ENCODE data around the gene PHF21B. TPM values are rescaled to one million over a fixed set of nuclear protein-coding genes. Genes with fewer than 3 reads are reported as not detected.

PHF21B gene
- total and polyA plus RNA-seq, 2 donors (not counting 3 experiments of a cell fraction or from before 2014, with no cell fraction given), result not detected

- ChIA-PET CTCF (no interaction called here), POLR2A (no interaction called here)
- dilution Hi-C loops (cut with MboI; ENCODE audit: extremely low pct_ligation_motif_present, low sequenced_read_pairs) (no loop called here), intact Hi-C loops (cut with micrococcal nuclease) (no loop called here)
- no peaks in the 10 kb centered on the region for H3K79me2 ChIP-seq (ENCODE audit: control insufficient read depth, insufficient read depth, low read length)
- BruUV-seq (replicated peaks), result no TSS peak
- no peak overlapping the region for H3K9ac ChIP-seq (replicated peaks; ENCODE audit: extremely low read depth, insufficient read depth, low read length)
- H3K27ac ChIP-seq (ENCODE audit: insufficient read depth, low read depth, low read length), result no peak overlapping the region
- H3K4me3 ChIP-seq (replicated peaks in 1 of 3; ENCODE audit: insufficient read depth in 1 of 3, low read depth in 1 of 3, low read length in 3 of 3), result no peak overlapping the region
- H3K4me2 ChIP-seq (ENCODE audit: insufficient read depth, low read length), result no peak overlapping the region
- H3K4me1 ChIP-seq (ENCODE audit: control insufficient read depth, extremely low read depth, insufficient read depth, low read length), result no peaks in the 10 kb centered on the region
- no peaks in the 10 kb centered on the region for H4K20me1 ChIP-seq (replicated peaks; ENCODE audit: control insufficient read depth, extremely low read depth, insufficient read depth, low read length)
- DNase-seq (ENCODE audit: low read depth, low spot score) (no peak), FAIRE-seq (no peak)
- H3K27me3 ChIP-seq (ENCODE audit: control insufficient read depth in 2 of 2, insufficient read depth in 2 of 2, low read length in 2 of 2), result no peaks in the 10 kb centered on the region
- H3K9me1 ChIP-seq (replicated peaks; ENCODE audit: control insufficient read depth, extremely low read depth, insufficient read depth, low read length), result no peaks in the 10 kb centered on the region
- H2AFZ ChIP-seq (ENCODE audit: low read depth, low read length), result no peak overlapping the region
- H3K36me3 ChIP-seq (ENCODE audit: control insufficient read depth in 2 of 2, extremely low read depth in 1 of 2, insufficient read depth in 2 of 2, low read length in 2 of 2), result no peaks in the 10 kb centered on the region
- peaks cover 3% of the 10 kb centered on the region for H3K9me3 ChIP-seq (replicated peaks; ENCODE audit: control insufficient read depth, insufficient read depth, low read length)
- TF ChIP-seq POLR2AphosphoS5 (IDR thresholded peaks at IDR 0.05; ENCODE audit: insufficient read depth, low read depth, low read length) (no peak), JUN (IDR thresholded peaks at IDR 0.05; ENCODE audit: borderline replicate concordance, insufficient read depth, insufficient read length, low read depth) (no peak), EZH2 (IDR thresholded peaks at IDR 0.05; ENCODE audit: borderline replicate concordance, low read depth, low read length, severe bottlenecking) (no peak), MYC (IDR thresholded peaks at IDR 0.05; ENCODE audit: low read depth, low read length) (no peak), POLR2A (IDR thresholded peaks at IDR 0.05; ENCODE audit: low read depth, low read length) (no peak), GATA2 (IDR thresholded peaks at IDR 0.05; ENCODE audit: insufficient read depth, insufficient read length, low read depth, low read length) (no peak)
Measured at GRCh38 chr22:44880610-44881290, 129.1 kb downstream of the PHF21B start.

GRCh38 chr22:44879301-44879680 is 130.5 kb downstream of the PHF21B start:
- CTCF ChIA-PET, result no interaction called here

More at GRCh38 chr22:44879301-44879680, 130.5 kb downstream of the PHF21B start:
- H3K27me3 ChIP-seq (ENCODE audit: control insufficient read depth in 2 of 2, insufficient read depth in 2 of 2, low read length in 2 of 2), result no peaks in the 10 kb centered on the region
- no peak for FAIRE-seq
- no peak overlapping the region for H3K4me3 ChIP-seq (replicated peaks in 1 of 3; ENCODE audit: insufficient read depth in 1 of 3, low read depth in 1 of 3, low read length in 3 of 3)
- no peaks in the 10 kb centered on the region for H4K20me1 ChIP-seq (replicated peaks; ENCODE audit: control insufficient read depth, extremely low read depth, insufficient read depth, low read length)
- no peaks in the 10 kb centered on the region for H3K36me3 ChIP-seq (ENCODE audit: control insufficient read depth in 2 of 2, extremely low read depth in 1 of 2, insufficient read depth in 2 of 2, low read length in 2 of 2)
- no peaks in the 10 kb centered on the region for H3K4me1 ChIP-seq (ENCODE audit: control insufficient read depth, extremely low read depth, insufficient read depth, low read length)
- no peaks in the 10 kb centered on the region for H3K9me1 ChIP-seq (replicated peaks; ENCODE audit: control insufficient read depth, extremely low read depth, insufficient read depth, low read length)
- DNase-seq (ENCODE audit: low read depth, low spot score), result no peak
- H3K4me2 ChIP-seq (ENCODE audit: insufficient read depth, low read length), result no peak overlapping the region
- dilution Hi-C loops (cut with MboI; ENCODE audit: extremely low pct_ligation_motif_present, low sequenced_read_pairs) (no loop called here), intact Hi-C loops (cut with micrococcal nuclease) (no loop called here)
- POLR2A ChIA-PET, result no interaction called here
- H3K79me2 ChIP-seq (ENCODE audit: control insufficient read depth, insufficient read depth, low read length), result no peaks in the 10 kb centered on the region
- TF ChIP-seq EZH2 (IDR thresholded peaks at IDR 0.05; ENCODE audit: borderline replicate concordance, low read depth, low read length, severe bottlenecking) (no peak), CTCF (IDR thresholded peaks at IDR 0.05; ENCODE audit: extremely low read depth in 1 of 2, insufficient read depth in 1 of 2, low read depth in 1 of 2, low read length in 2 of 2) (no peak)
- BruUV-seq (replicated peaks), result no TSS peak
- no peak overlapping the region for H3K27ac ChIP-seq (ENCODE audit: insufficient read depth, low read depth, low read length)
- H3K9me3 ChIP-seq (replicated peaks; ENCODE audit: control insufficient read depth, insufficient read depth, low read length), result peaks cover 2% of the 10 kb centered on the region
- no peak overlapping the region for H2AFZ ChIP-seq (ENCODE audit: low read depth, low read length)
- no peak overlapping the region for H3K9ac ChIP-seq (replicated peaks; ENCODE audit: extremely low read depth, insufficient read depth, low read length)
